Adrenal gland (tissue), 5 donors: ENCODE measurements around the gene ABTB2.

ENCODE experiments used
- CTCF ChIP-seq, 6 experiments: fragments of 450-650 bp in 4 of 6; fragments of 200-600 bp in 2 of 6; sonication (generic) in 1 of 6; IDR thresholded peaks; 1 replicate in 5 of 6; 2 replicates in 1 of 6; pipeline versions ENCODE4 v1.5.1 to v1.8.0; 2016 to 2021; ENCODE audit warnings: antibody characterized with exemption in 6 of 6, mild to moderate bottlenecking in 2 of 6, moderate library complexity in 1 of 6
- POLR2A ChIP-seq, 2 donors: fragments of 450-650 bp; IDR thresholded peaks; one replicate each; pipeline ENCODE4 v1.6.1; 2017; ENCODE audit warnings: antibody characterized with exemption in 2 of 2, mild to moderate bottlenecking in 2 of 2, moderate library complexity in 1 of 2
- donor health status: DM: no; HTN: no; CAD: no.

GRCh38 chr11:34165121-34165520, 192.7 kb downstream of the ABTB2 start:
- TF ChIP-seq CTCF (IDR thresholded peaks at IDR 0.05): no peak
- TF ChIP-seq POLR2A (IDR thresholded peaks at IDR 0.05): no peak
